HG02588 (cell line): ENCODE data around the gene HELT.
A peak's percentile ranks its signal among the peaks of the same experiment; 100 is the strongest.
"Not testable (repeated sequence)": the region's sequence is repeated elsewhere in the genome, so short reads cannot be mapped to it uniquely, and the experiment has no call there.

ENCODE experiments used
- ATAC-seq: cut with Tn5 transposase; IDR thresholded peaks from one replicate; pipeline ENCODE4 v1.9.1; 2021; ENCODE audit warnings: mild to moderate bottlenecking, moderate library complexity; ENCODE audit not compliant: unreplicated experiment

The HELT gene

GRCh38 chr4:185017964-185018772, at the start of gene HELT:
TSS of gene HELT (plus strand) at chr4:185018490. CDS start at chr4:185018929, 439 bp downstream.
- no peak for ATAC-seq

- ATAC-seq, result no peak
Measured at GRCh38 chr4:184968784-184969201, 49.5 kb upstream of the HELT start.

- ATAC-seq, result no peak
Measured at GRCh38 chr4:184969610-184970009, 48.7 kb upstream of the HELT start.

- no peak for ATAC-seq
Measured at GRCh38 chr4:184972991-184973390, 45.3 kb upstream of the HELT start.

GRCh38 chr4:184976348-184976747, 41.9 kb upstream of the HELT start:
- ATAC-seq, result not testable (repeated sequence)

- no peak for ATAC-seq
Measured at GRCh38 chr4:184977747-184978146, 40.5 kb upstream of the HELT start.

- ATAC-seq, result no peak
Measured at GRCh38 chr4:184978211-184978610, 40.1 kb upstream of the HELT start.

GRCh38 chr4:184979461-184980124, 38.7 kb upstream of the HELT start:
- no peak for ATAC-seq

GRCh38 chr4:184980261-184980660, 38.0 kb upstream of the HELT start:
- no peak for ATAC-seq

- ATAC-seq, result peak; percentile 76
Measured at GRCh38 chr4:184983672-184984356, 34.5 kb upstream of the HELT start.

GRCh38 chr4:184987493-184988031, 30.7 kb upstream of the HELT start:
- ATAC-seq, result no peak

GRCh38 chr4:184988611-184989010, 29.7 kb upstream of the HELT start:
- no peak for ATAC-seq

GRCh38 chr4:184989283-184989682, 29.0 kb upstream of the HELT start:
- not testable (repeated sequence) for ATAC-seq

GRCh38 chr4:184990131-184990530, 28.2 kb upstream of the HELT start:
- not testable (repeated sequence) for ATAC-seq

GRCh38 chr4:184991860-184992259, 26.4 kb upstream of the HELT start:
- no peak for ATAC-seq

GRCh38 chr4:184992422-184992821, 25.9 kb upstream of the HELT start:
- ATAC-seq, result no peak

GRCh38 chr4:184993247-184993646, 25.0 kb upstream of the HELT start:
- no peak for ATAC-seq

GRCh38 chr4:184994010-184994622, 24.2 kb upstream of the HELT start:
- no peak for ATAC-seq

- no peak for ATAC-seq
Measured at GRCh38 chr4:184994623-184995010, 23.7 kb upstream of the HELT start.

GRCh38 chr4:184997656-184998055, 20.6 kb upstream of the HELT start:
- ATAC-seq, result not testable (repeated sequence)

- no peak for ATAC-seq
Measured at GRCh38 chr4:185002784-185003183, 15.5 kb upstream of the HELT start.
